GM12878 (cell line): ENCODE results near the gene RPAP3.

Source experiments
- CREM ChIP-seq: IDR thresholded peaks from 2 replicates; pipeline ENCODE4 v1.6.1; 2014; ENCODE audit warnings: antibody characterized with exemption, low read depth
- NR2F1 ChIP-seq: fragments of 450-650 bp; conservative IDR thresholded peaks from 2 replicates; pipeline ENCODE4 v1.6.1; 2017; ENCODE audit warnings: mild to moderate bottlenecking
- SUZ12 ChIP-seq: fragments of 200-600 bp; sonication (generic); IDR thresholded peaks from one replicate; pipeline ENCODE4 v1.6.1; 2018; ENCODE audit warnings: antibody characterized with exemption, mild to moderate bottlenecking; ENCODE audit not compliant: unreplicated experiment
- TF ChIP-seq, protein P1 (sequence below), 3 experiments: IDR thresholded peaks in 2 of 3; conservative IDR thresholded peaks in 1 of 3; 2 replicates each; pipeline ENCODE4 v1.5.1; 2011; ENCODE audit warnings: low read depth in 3 of 3, low read length in 3 of 3, mild to moderate bottlenecking in 3 of 3, control low read depth in 2 of 3, moderate library complexity in 2 of 3, inconsistent platforms in 1 of 3, mixed read lengths in 1 of 3; ENCODE audit not compliant: control insufficient read depth in 2 of 3, insufficient read depth in 1 of 3; ENCODE audit errors: extremely low read depth in 1 of 3

DNA sequence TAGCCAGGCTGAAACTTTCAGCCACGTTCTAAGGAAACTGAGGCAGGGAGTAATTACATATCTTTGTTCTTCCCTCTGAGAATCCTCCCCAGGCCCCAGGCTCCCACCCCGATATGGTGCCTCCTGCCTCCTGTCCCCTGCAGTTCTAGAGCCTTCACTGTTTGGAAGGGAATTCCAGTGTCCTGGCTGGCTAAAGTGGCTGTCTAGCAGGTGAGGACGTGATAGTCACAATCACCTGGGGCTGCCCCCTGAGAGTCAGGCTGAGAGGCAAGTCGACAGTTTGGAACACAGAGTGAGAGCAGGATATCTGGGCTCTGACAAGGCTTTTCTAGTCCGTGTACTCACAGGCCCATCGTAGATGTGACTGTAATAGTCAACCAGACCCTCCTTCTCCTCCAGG is 6.3 kb upstream of the RPAP3 start:
- TF ChIP-seq CREM (no peak), SUZ12 (no peak), NR2F1 (no peak)
- TF ChIP-seq, protein P1, sequence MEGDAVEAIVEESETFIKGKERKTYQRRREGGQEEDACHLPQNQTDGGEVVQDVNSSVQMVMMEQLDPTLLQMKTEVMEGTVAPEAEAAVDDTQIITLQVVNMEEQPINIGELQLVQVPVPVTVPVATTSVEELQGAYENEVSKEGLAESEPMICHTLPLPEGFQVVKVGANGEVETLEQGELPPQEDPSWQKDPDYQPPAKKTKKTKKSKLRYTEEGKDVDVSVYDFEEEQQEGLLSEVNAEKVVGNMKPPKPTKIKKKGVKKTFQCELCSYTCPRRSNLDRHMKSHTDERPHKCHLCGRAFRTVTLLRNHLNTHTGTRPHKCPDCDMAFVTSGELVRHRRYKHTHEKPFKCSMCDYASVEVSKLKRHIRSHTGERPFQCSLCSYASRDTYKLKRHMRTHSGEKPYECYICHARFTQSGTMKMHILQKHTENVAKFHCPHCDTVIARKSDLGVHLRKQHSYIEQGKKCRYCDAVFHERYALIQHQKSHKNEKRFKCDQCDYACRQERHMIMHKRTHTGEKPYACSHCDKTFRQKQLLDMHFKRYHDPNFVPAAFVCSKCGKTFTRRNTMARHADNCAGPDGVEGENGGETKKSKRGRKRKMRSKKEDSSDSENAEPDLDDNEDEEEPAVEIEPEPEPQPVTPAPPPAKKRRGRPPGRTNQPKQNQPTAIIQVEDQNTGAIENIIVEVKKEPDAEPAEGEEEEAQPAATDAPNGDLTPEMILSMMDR (IDR thresholded peaks at IDR 0.05 in 2 of 3, conservative IDR thresholded peaks at IDR 0.05 in 1 of 3; ENCODE audit: control insufficient read depth in 2 of 3, extremely low read depth in 1 of 3, insufficient read depth in 1 of 3, low read depth in 3 of 3, low read length in 3 of 3), result no peak
